Measurements from ENCODE around the gene SDSL. TPM values are rescaled to one million over a fixed set of nuclear protein-coding genes. Genes with fewer than 3 reads are reported as not detected.

SDSL gene
- total RNA-seq = under 1 TPM in 1 of 2 donors, not detected in 1; 0.42 TPM
- 0 reads per million in 2 donors for total RNA-seq

- H3K27ac Mint-ChIP-seq = no peak within 1 kb of the TSS
These were observed at the start of gene SDSL for GRCh38 chr12:113422030-113422885. TSS of gene SDSL (plus strand) at chr12:113422380. CDS start at chr12:113427983, 5,603 bp downstream.

GRCh38 chr12:113373440-113373839, 48.7 kb upstream of the SDSL start:
- DNase-seq (no peak), ATAC-seq (no peak)
- H3K9me3 ChIP-seq (ENCODE audit: control insufficient read depth, low read length, poor library complexity, severe bottlenecking) = no peaks in the 10 kb centered on the region
- Mint-ChIP-seq H3K4me1 (peaks cover 9% of the 10 kb centered on the region), H3K4me3 (no peak overlapping the region), H3K27ac (no peak overlapping the region), H3K27me3 (no peaks in the 10 kb centered on the region), H3K36me3 (ENCODE audit: low read depth) (peaks cover 12% of the 10 kb centered on the region)

More at GRCh38 chr12:113422030-113422885, at the start of gene SDSL:
- Mint-ChIP-seq H3K36me3 (ENCODE audit: low read depth) (no peaks in the 10 kb centered on the region), H3K4me1 (peaks cover 8% of the 10 kb centered on the region), H3K27me3 (peaks cover 23% of the 10 kb centered on the region), H3K4me3 (no peak within 1 kb of the TSS)
- no peak for DNase-seq
- peak; percentile 72 for ATAC-seq
- H3K9me3 ChIP-seq (ENCODE audit: control insufficient read depth, low read length, poor library complexity, severe bottlenecking) = no peaks in the 10 kb centered on the region

GRCh38 chr12:113373969-113374368, 48.2 kb upstream of the SDSL start:
- Mint-ChIP-seq H3K4me1 (peaks cover 6% of the 10 kb centered on the region), H3K27ac (no peak overlapping the region), H3K27me3 (no peaks in the 10 kb centered on the region), H3K4me3 (no peak overlapping the region), H3K36me3 (ENCODE audit: low read depth) (peaks cover 10% of the 10 kb centered on the region)
- H3K9me3 ChIP-seq (ENCODE audit: control insufficient read depth, low read length, poor library complexity, severe bottlenecking) = no peaks in the 10 kb centered on the region
- DNase-seq (no peak), ATAC-seq (no peak)

- DNase-seq (no peak), ATAC-seq (no peak)
- Mint-ChIP-seq H3K4me3 (no peak overlapping the region), H3K4me1 (peaks cover 6% of the 10 kb centered on the region), H3K27ac (no peak overlapping the region), H3K27me3 (no peaks in the 10 kb centered on the region), H3K36me3 (ENCODE audit: low read depth) (peaks cover 10% of the 10 kb centered on the region)
- no peaks in the 10 kb centered on the region for H3K9me3 ChIP-seq (ENCODE audit: control insufficient read depth, low read length, poor library complexity, severe bottlenecking)
These were observed 47.3 kb upstream of the SDSL start for GRCh38 chr12:113374823-113375428.

GRCh38 chr12:113378291-113378690, 43.9 kb upstream of the SDSL start:
- Mint-ChIP-seq H3K27ac (no peak overlapping the region), H3K4me1 (peaks cover 2% of the 10 kb centered on the region), H3K27me3 (no peaks in the 10 kb centered on the region), H3K36me3 (ENCODE audit: low read depth) (peaks cover 6% of the 10 kb centered on the region), H3K4me3 (no peak overlapping the region)
- no peak for ATAC-seq
- no peak for DNase-seq
- H3K9me3 ChIP-seq (ENCODE audit: control insufficient read depth, low read length, poor library complexity, severe bottlenecking) = no peaks in the 10 kb centered on the region

- Mint-ChIP-seq H3K4me1 (peaks cover 2% of the 10 kb centered on the region), H3K4me3 (no peak overlapping the region), H3K27ac (no peak overlapping the region), H3K36me3 (ENCODE audit: low read depth) (peaks cover 5% of the 10 kb centered on the region), H3K27me3 (no peaks in the 10 kb centered on the region)
- DNase-seq (no peak), ATAC-seq (no peak)
- H3K9me3 ChIP-seq (ENCODE audit: control insufficient read depth, low read length, poor library complexity, severe bottlenecking) = no peaks in the 10 kb centered on the region
These were observed 41.0 kb upstream of the SDSL start for GRCh38 chr12:113381220-113381619.

GRCh38 chr12:113382206-113382605, 40.0 kb upstream of the SDSL start:
- peaks cover 2% of the 10 kb centered on the region for H3K4me1 Mint-ChIP-seq
- no peak overlapping the region for H3K4me3 Mint-ChIP-seq
- H3K27me3 Mint-ChIP-seq = no peaks in the 10 kb centered on the region
- no peaks in the 10 kb centered on the region for H3K9me3 ChIP-seq (ENCODE audit: control insufficient read depth, low read length, poor library complexity, severe bottlenecking)
- peaks cover 5% of the 10 kb centered on the region for H3K36me3 Mint-ChIP-seq (ENCODE audit: low read depth)
- no peak overlapping the region for H3K27ac Mint-ChIP-seq
- ATAC-seq (no peak), DNase-seq (no peak)

GRCh38 chr12:113384778-113385177, 37.4 kb upstream of the SDSL start:
- H3K4me1 Mint-ChIP-seq = peaks cover 2% of the 10 kb centered on the region
- H3K36me3 Mint-ChIP-seq (ENCODE audit: low read depth) = peaks cover 5% of the 10 kb centered on the region
- H3K4me3 Mint-ChIP-seq = no peak overlapping the region
- no peaks in the 10 kb centered on the region for H3K9me3 ChIP-seq (ENCODE audit: control insufficient read depth, low read length, poor library complexity, severe bottlenecking)
- no peaks in the 10 kb centered on the region for H3K27me3 Mint-ChIP-seq
- ATAC-seq (no peak), DNase-seq (no peak)
- H3K27ac Mint-ChIP-seq = no peak overlapping the region

GRCh38 chr12:113385282-113385882, 36.8 kb upstream of the SDSL start:
- H3K27me3 Mint-ChIP-seq = no peaks in the 10 kb centered on the region
- peaks cover 5% of the 10 kb centered on the region for H3K36me3 Mint-ChIP-seq (ENCODE audit: low read depth)
- H3K27ac Mint-ChIP-seq = peak overlapping the region; percentile 24

GRCh38 chr12:113386866-113387566, 35.2 kb upstream of the SDSL start:
- H3K36me3 Mint-ChIP-seq (ENCODE audit: low read depth) = peaks cover 5% of the 10 kb centered on the region
- peaks cover 2% of the 10 kb centered on the region for H3K4me1 Mint-ChIP-seq
- DNase-seq = no peak
- H3K9me3 ChIP-seq (ENCODE audit: control insufficient read depth, low read length, poor library complexity, severe bottlenecking) = no peaks in the 10 kb centered on the region
- ATAC-seq = no peak
- no peak overlapping the region for H3K27ac Mint-ChIP-seq
- no peaks in the 10 kb centered on the region for H3K27me3 Mint-ChIP-seq
- no peak overlapping the region for H3K4me3 Mint-ChIP-seq

More at GRCh38 chr12:113385282-113385882, 36.8 kb upstream of the SDSL start:
- Mint-ChIP-seq H3K4me1 (peaks cover 2% of the 10 kb centered on the region), H3K4me3 (no peak overlapping the region)
- DNase-seq (no peak), ATAC-seq (no peak)
- no peaks in the 10 kb centered on the region for H3K9me3 ChIP-seq (ENCODE audit: control insufficient read depth, low read length, poor library complexity, severe bottlenecking)

- no peaks in the 10 kb centered on the region for H3K9me3 ChIP-seq (ENCODE audit: control insufficient read depth, low read length, poor library complexity, severe bottlenecking)
- ATAC-seq = no peak
- Mint-ChIP-seq H3K4me1 (peaks cover 2% of the 10 kb centered on the region), H3K4me3 (no peak overlapping the region), H3K36me3 (ENCODE audit: low read depth) (peaks cover 5% of the 10 kb centered on the region), H3K27ac (no peak overlapping the region), H3K27me3 (no peaks in the 10 kb centered on the region)
- no peak for DNase-seq
These were observed 34.5 kb upstream of the SDSL start for GRCh38 chr12:113387631-113388030.

GRCh38 chr12:113388351-113388750, 33.8 kb upstream of the SDSL start:
- H3K27ac Mint-ChIP-seq = no peak overlapping the region
- ATAC-seq = no peak
- no peaks in the 10 kb centered on the region for H3K9me3 ChIP-seq (ENCODE audit: control insufficient read depth, low read length, poor library complexity, severe bottlenecking)
- no peak for DNase-seq
- H3K4me3 Mint-ChIP-seq = no peak overlapping the region
- H3K36me3 Mint-ChIP-seq (ENCODE audit: low read depth) = peaks cover 5% of the 10 kb centered on the region
- H3K27me3 Mint-ChIP-seq = no peaks in the 10 kb centered on the region
- peaks cover 2% of the 10 kb centered on the region for H3K4me1 Mint-ChIP-seq
